ENCODE measurements around the gene CHRDL2.
"Not testable (repeated sequence)": the region's sequence is repeated elsewhere in the genome, so short reads cannot be mapped to it uniquely, and the experiment has no call there.

CHRDL2 gene

GRCh38 chr11:74659124-74659523 is 72.1 kb downstream of the CHRDL2 start:
- H3K36me3 ChIP-seq (ENCODE audit: control insufficient read depth in 2 of 2, insufficient read depth in 1 of 2, low read length in 2 of 2); POLR2A ChIA-PET; H3K9me3 ChIP-seq (ENCODE audit: control insufficient read depth, insufficient read depth, low read depth, low read length); H3K4me3 ChIP-seq (ENCODE audit: low read depth, low read length); H3K4me1 ChIP-seq (ENCODE audit: control insufficient read depth, insufficient read depth, low read length); H3K27ac ChIP-seq (ENCODE audit: extremely low read depth, low read depth, low read length): not testable (repeated sequence)
- CTCF ChIA-PET: interaction anchor here (0.7 kb wide), 1 partner anchor 198 kb away, joined by 3 read pairs; no protein-coding TSS in a partner anchor
- TF ChIP-seq ZNF585B (tag by site-specific recombination; IDR thresholded peaks at IDR 0.05): peak; percentile 79

- ChIA-PET CTCF (no interaction called here), POLR2A (no interaction called here)
- Histone ChIP-seq H3K27ac (ENCODE audit: extremely low read depth, low read depth, low read length) (no peak overlapping the region), H3K36me3 (ENCODE audit: control insufficient read depth in 2 of 2, insufficient read depth in 1 of 2, low read length in 2 of 2) (peaks cover 0 to 33% of the 10 kb centered on the region in 2 experiments; a peak in 1 of 3 replicates), H3K9me3 (ENCODE audit: control insufficient read depth, insufficient read depth, low read depth, low read length) (no peaks in the 10 kb centered on the region), H3K4me3 (ENCODE audit: low read depth, low read length) (no peak overlapping the region), H3K4me1 (ENCODE audit: control insufficient read depth, insufficient read depth, low read length) (no peaks in the 10 kb centered on the region)
- TF ChIP-seq ZNF768 (tag by site-specific recombination; IDR thresholded peaks at IDR 0.05) (no peak), SP7 (tag by site-specific recombination; IDR thresholded peaks at IDR 0.05) (no peak), ELK4 (IDR thresholded peaks at IDR 0.05; ENCODE audit: borderline replicate concordance, low read depth, low read length) (no peak)
Observed at GRCh38 chr11:74654976-74655375, 76.2 kb downstream of the CHRDL2 start.

GRCh38 chr11:74650498-74650897 is 80.7 kb downstream of the CHRDL2 start:
- Histone ChIP-seq H3K27ac (ENCODE audit: extremely low read depth, low read depth, low read length) (no peak overlapping the region), H3K36me3 (ENCODE audit: control insufficient read depth in 2 of 2, insufficient read depth in 1 of 2, low read length in 2 of 2) (peaks cover 0 to 49% of the 10 kb centered on the region in 2 experiments; a peak in 1 of 3 replicates), H3K4me3 (ENCODE audit: low read depth, low read length) (no peak overlapping the region), H3K4me1 (ENCODE audit: control insufficient read depth, insufficient read depth, low read length) (no peaks in the 10 kb centered on the region), H3K9me3 (ENCODE audit: control insufficient read depth, insufficient read depth, low read depth, low read length) (no peaks in the 10 kb centered on the region)
- ChIA-PET POLR2A (no interaction called here), CTCF (no interaction called here)
- no peak for TF ChIP-seq ZNF514 (tag by site-specific recombination; IDR thresholded peaks at IDR 0.05)

GRCh38 chr11:74648894-74649293 is 82.3 kb downstream of the CHRDL2 start:
- Histone ChIP-seq H3K9me3 (ENCODE audit: control insufficient read depth, insufficient read depth, low read depth, low read length) (no peaks in the 10 kb centered on the region), H3K27ac (ENCODE audit: extremely low read depth, low read depth, low read length) (no peak overlapping the region), H3K4me1 (ENCODE audit: control insufficient read depth, insufficient read depth, low read length) (no peaks in the 10 kb centered on the region), H3K4me3 (ENCODE audit: low read depth, low read length) (no peak overlapping the region), H3K36me3 (ENCODE audit: control insufficient read depth in 2 of 2, insufficient read depth in 1 of 2, low read length in 2 of 2) (peaks cover 0 to 56% of the 10 kb centered on the region in 2 experiments; a peak in 1 of 3 replicates)
- ChIA-PET CTCF (no interaction called here), POLR2A (no interaction called here)
- TF ChIP-seq ZNF24 (tag by site-specific recombination; IDR thresholded peaks at IDR 0.05) (no peak), ZNF19 (tag by site-specific recombination; IDR thresholded peaks at IDR 0.05; ENCODE audit: low read depth) (no peak)

GRCh38 chr11:74647831-74648230 is 83.4 kb downstream of the CHRDL2 start:
- TF ChIP-seq ZNF596 (tag by site-specific recombination; IDR thresholded peaks at IDR 0.05) (no peak), ZBTB10 (tag by site-specific recombination; IDR thresholded peaks at IDR 0.05) (no peak), KLF7 (tag by site-specific recombination; IDR thresholded peaks at IDR 0.05; ENCODE audit: borderline replicate concordance) (no peak), ZFHX2 (tag by site-specific recombination; conservative IDR thresholded peaks at IDR 0.05) (no peak), ZNF311 (tag by site-specific recombination; IDR thresholded peaks at IDR 0.05; ENCODE audit: borderline replicate concordance) (no peak), ZFP37 (tag by site-specific recombination; IDR thresholded peaks at IDR 0.05) (no peak), ZSCAN30 (tag by site-specific recombination; IDR thresholded peaks at IDR 0.05) (no peak), YY1 (tag by site-specific recombination; IDR thresholded peaks at IDR 0.05) (no peak), ZNF23 (tag by site-specific recombination; IDR thresholded peaks at IDR 0.05; ENCODE audit: borderline replicate concordance) (no peak), ZNF513 (tag by site-specific recombination; IDR thresholded peaks at IDR 0.05) (no peak), ZBTB44 (tag by site-specific recombination; IDR thresholded peaks at IDR 0.05) (no peak), ZNF211 (tag by site-specific recombination; IDR thresholded peaks at IDR 0.05; ENCODE audit: low read depth) (no peak)
- H3K27ac ChIP-seq (ENCODE audit: extremely low read depth, low read depth, low read length): no peak overlapping the region
- no peak overlapping the region for H3K4me3 ChIP-seq (ENCODE audit: low read depth, low read length)
- H3K4me1 ChIP-seq (ENCODE audit: control insufficient read depth, insufficient read depth, low read length): no peaks in the 10 kb centered on the region
- H3K9me3 ChIP-seq (ENCODE audit: control insufficient read depth, insufficient read depth, low read depth, low read length): no peaks in the 10 kb centered on the region
- POLR2A ChIA-PET: no interaction called here
- H3K36me3 ChIP-seq (ENCODE audit: control insufficient read depth in 2 of 2, insufficient read depth in 1 of 2, low read length in 2 of 2): peaks cover 0 to 57% of the 10 kb centered on the region in 2 experiments; a peak in 1 of 3 replicates
- CTCF ChIA-PET: interaction anchor here (1.0 kb wide), 1 partner anchor 54 kb away, joined by 3 read pairs; no protein-coding TSS in a partner anchor
